Inflammatory macrophage (primary cell): Measurements from ENCODE around the gene RXFP1.

Experiments
- DNase-seq, 2 donors: peaks; one replicate each; pipeline ENCODE4 v3.0.0-alpha.2; 2020 to 2022

RXFP1 gene

GRCh38 chr4:158676076-158676475 is 154.4 kb downstream of the RXFP1 start:
- DNase-seq = no peak

DNA sequence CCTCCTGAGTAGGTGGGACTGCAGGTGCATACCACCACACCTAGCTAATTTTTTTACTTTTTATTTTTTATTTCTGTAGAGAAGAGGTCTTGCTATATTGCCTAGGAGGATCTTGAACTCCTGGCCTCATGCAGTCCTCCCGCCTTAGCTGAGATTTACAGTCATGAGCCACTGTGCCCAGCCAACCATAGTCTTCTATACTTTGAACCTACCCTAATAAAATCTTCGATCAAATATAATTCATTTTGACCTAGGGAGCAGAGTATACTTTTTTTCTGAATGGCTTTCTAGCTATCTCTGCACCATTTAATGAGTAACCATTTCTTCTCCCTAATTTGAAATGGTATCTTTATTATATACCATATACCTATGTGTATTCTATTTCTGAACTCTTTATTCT is 157.1 kb downstream of the RXFP1 start:
- no peak for DNase-seq

DNA sequence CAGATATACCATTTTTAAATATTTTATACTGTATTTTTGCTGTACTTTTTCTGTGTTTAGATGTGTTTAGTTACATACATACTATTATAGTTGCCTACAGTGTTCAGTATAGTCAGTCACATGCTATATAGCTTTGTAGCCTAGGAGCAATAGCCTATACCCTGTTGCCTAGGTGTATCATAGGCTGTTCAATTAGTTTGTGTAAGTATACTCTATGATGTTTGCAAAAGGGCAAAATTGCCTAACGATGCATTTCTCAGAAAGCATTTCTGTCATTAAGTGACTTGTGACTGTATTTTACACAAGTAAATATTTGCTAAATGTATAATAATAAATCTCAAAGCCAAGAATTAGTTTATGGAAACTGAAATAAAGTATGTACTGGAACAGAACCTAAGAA is 159.9 kb downstream of the RXFP1 start:
- DNase-seq = no peak

- no peak for DNase-seq
Observed at GRCh38 chr4:158682066-158682465, 160.4 kb downstream of the RXFP1 start.

DNA sequence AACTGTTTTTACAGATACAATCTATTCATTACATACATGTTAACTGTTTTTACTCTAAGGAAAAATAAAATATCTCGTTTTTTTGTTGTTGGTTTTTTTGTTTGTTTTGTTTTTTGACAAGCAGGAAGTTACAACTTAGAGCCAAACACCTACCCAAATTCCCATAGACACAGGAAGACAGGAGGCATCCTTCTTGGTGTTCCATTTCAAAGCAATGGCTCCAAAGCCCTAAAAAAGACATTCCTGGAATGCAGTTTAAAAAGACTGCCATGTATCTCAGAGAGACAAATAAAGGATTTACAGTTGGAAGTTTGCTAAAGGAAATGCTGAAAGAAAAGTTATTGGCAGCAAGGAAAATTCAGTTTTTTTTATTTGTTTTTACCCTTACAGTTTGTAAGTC is 167.1 kb downstream of the RXFP1 start:
- no peak for DNase-seq
